NOMO-1 treated with dmso at 0.1 percent for 144 hours (cell line): ENCODE data around the gene SH2D3A.
"Not testable (repeated sequence)": the region's sequence is repeated elsewhere in the genome, so short reads cannot be mapped to it uniquely, and the experiment has no call there.

Source experiments
- DNase-seq: peaks from one replicate; lab custom pipeline; 2025; ENCODE audit not compliant: unreplicated experiment; lab: John Stamatoyannopoulos, UW

The SH2D3A gene

GRCh38 chr19:6710273-6711077 is 56.8 kb downstream of the SH2D3A start:
- no peak for DNase-seq

GRCh38 chr19:6709549-6709948 is 57.7 kb downstream of the SH2D3A start:
- DNase-seq, result no peak

GRCh38 chr19:6708913-6709312 is 58.3 kb downstream of the SH2D3A start:
- not testable (repeated sequence) for DNase-seq

- DNase-seq, result no peak
Measured at GRCh38 chr19:6708346-6708745, 58.9 kb downstream of the SH2D3A start.

DNA sequence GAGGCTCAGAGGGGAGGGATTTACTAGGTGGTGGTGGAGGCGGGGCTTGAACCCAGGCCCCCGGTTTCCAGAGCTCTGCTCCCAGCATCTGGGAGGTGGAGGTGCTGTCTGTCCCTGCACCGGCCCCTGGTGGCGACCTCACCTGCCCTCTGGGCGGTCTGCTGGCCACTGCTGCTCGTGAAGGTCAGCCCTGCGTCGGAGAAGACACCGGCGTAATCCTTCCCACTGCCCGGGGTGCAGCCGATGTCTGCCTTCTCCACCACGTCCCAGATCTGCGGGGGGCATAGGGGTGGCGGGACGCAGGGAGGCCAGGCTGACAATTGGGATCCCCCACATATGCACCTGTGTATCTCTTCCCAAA is 59.6 kb downstream of the SH2D3A start:
- no peak for DNase-seq

GRCh38 chr19:6707011-6707657 is 60.1 kb downstream of the SH2D3A start:
- no peak for DNase-seq

GRCh38 chr19:6706633-6706958 is 60.6 kb downstream of the SH2D3A start:
- no peak for DNase-seq

- no peak for DNase-seq
Measured at GRCh38 chr19:6705931-6706632, 61.2 kb downstream of the SH2D3A start.
